Activated CD8-positive, alpha-beta memory T cell treated with anti-CD3 and anti-CD28 coated beads for 48 hours (primary cell): ENCODE measurements around the gene CDH23.

Source experiments
- DNase-seq, 3 experiments: peaks; one replicate each; pipeline ENCODE4 v3.0.0-alpha.2; 2020; ENCODE audit warnings: low read depth in 2 of 3, low spot score in 2 of 3

Gene CDH23

DNA sequence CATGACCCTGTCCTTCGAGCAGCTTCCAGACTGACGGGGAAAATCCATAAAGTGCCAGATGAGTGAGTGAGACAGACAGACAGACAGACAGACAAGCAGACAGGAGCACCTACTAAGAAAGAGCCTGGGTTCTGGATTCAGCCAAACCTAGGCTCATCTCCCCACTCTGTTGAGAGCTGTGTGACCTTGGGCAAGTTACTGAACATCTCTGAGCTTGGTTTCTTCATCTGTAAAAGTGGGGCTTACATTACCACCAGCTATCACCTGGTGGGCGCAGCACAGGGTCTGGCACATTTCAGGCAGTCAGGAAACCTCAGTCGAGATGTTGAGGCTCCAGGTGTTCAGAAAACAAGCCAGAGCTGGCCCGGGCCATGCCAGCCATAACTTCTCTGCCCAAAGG lies 285.3 kb downstream of the CDH23 start:
- DNase-seq, result no peak

DNA sequence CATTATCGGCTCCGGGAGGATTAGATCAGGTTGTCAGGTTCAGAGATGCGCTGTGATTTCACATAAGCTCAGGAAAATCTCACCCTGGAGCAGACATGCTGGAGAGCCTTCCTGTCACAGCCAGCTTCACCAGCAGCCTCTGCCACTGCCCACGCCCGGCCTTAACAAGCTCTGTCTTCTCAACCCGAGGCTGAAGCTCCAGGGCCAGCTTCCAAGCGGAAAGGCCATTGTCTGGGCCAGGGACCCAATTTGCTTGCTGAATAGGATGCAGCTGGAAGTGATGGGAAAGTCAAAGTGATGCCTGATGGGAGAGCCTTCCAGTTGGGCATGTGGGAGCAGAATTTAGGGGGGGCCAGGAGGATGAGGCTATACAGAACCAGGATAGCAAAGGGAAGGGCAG lies 286.6 kb downstream of the CDH23 start:
- DNase-seq, result no peak

GRCh38 chr10:71684356-71685173 lies 287.8 kb downstream of the CDH23 start:
- no peak for DNase-seq

- DNase-seq, result no peak
Observed at GRCh38 chr10:71685554-71686232, 289.0 kb downstream of the CDH23 start.

DNA sequence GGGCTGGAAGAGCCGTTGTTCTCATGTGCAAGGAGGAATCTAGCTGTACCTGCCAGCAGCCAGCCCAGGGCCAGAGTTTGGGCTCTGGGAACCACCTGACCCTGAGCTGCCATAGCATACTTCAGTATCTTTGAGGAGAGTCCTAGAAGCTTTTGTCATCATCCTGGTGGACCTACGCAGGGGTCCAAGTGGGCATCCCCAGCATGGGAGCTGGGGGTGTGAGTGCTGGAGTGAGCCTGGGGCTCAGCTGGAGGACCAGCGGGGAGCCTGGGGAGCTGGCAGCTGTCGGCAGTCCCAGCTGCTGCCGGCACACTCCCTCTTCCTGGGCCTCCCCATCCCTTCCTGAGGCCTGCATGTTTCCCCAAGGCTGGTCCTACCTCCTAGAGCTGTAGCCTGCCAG lies 290.4 kb downstream of the CDH23 start:
- DNase-seq, result no peak

- DNase-seq, result no peak
Observed at GRCh38 chr10:71687480-71687879, 290.8 kb downstream of the CDH23 start.

GRCh38 chr10:71688256-71688655 lies 291.5 kb downstream of the CDH23 start:
- no peak for DNase-seq

DNA sequence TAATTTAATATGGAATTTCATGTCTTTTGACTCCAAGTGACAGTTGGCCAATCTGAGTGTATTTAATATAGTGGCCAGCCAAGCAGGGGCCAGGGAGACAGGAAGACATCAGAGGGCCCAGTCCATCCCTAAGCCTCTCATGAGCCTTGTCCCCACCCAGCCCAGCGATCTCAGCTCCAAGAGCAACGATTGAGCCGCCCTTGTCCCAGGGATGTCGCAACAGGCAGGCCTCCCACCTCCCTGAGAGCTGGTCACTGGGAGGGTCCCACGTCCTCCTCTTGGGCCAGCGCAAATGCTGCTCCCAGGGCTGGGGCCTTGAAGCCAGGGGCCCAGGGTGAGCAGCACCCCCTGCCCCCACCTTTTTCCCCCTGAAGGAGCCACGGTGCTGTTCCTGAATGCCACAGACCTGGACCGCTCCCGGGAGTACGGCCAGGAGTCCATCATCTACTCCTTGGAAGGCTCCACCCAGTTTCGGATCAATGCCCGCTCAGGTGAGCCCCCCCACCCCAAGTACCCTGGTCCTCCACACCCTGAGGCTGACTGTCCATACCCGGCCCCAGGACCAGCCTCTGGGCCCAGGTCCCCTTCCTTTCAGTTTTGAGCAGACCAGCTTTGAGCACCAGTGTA lies 293.5 kb downstream of the CDH23 start:
- DNase-seq, result no peak

GRCh38 chr10:71691405-71691804 lies 294.7 kb downstream of the CDH23 start:
- DNase-seq, result no peak

DNA sequence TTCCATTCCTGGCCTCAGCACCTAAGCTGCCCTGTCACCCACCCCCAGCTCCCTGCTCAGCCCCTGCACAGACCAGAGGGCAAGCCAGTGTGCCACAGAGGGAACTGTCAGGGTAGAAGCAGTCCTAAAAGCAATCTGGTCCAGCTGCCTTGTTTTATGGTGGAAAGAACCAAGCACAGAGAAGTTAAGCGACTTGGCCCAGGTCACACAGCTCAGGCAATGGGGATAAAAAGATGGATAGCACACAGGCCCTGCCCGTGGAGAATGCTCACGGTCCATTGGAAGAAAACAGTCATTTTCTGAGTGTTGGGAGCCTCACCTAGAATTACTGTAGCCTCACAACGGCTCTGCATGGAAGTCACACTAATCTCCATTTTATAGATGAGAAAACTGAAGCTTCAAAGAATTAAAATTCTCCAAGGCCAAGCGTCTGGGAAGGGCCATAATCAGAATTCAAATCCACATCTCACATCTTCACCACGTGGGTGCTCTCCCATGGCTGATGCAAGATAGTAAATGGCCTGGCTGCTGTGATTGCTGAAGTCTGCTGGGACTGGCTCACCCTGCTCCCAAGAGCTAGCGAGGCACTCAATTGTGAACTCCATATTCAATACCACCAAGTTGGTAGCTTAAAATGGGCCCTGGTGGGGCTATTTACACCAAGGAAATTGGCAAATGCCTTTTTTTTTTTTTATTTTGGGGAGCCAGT lies 296.0 kb downstream of the CDH23 start:
- DNase-seq, result no peak

- DNase-seq, result no peak
Observed at GRCh38 chr10:71693377-71693776, 296.7 kb downstream of the CDH23 start.

DNA sequence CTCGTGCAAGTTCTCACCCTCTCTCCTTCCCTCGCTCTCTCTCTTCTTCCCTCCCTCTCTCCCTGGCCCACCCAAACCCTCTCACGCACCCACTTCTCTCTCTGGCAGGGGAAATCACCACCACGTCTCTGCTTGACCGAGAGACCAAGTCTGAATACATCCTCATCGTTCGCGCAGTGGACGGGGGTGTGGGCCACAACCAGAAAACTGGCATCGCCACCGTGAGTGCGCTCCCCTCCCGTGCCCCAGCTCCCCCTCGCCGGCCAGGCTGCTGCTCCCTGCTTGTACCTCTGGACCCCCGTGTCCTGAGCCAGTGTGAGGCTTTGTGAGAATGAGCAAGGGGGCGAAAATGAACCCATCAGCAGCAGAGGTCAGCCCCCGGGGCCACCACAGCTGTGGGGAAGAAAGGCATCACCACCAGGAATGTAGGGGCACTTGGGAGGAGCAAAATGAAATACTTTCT lies 297.4 kb downstream of the CDH23 start:
- no peak for DNase-seq

DNA sequence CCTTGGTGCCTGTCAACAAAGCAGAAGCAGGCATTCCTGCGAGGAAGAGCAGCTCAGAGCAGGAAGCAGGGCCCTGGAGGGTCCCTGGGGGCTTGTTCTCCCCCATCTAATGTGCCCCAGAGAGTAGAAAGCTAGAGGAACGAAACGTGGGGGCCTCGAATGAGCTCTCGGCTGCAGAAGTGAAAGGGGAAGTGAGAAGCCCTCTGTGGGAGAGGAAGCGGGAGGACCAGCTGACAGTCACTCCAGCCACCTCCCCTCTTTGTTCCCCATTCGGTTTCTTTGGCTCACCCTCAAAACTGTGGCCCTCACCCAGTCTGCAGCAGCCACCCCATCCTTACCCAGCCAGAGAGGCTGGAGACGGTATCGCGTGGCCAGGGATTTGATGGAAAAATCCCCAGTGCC lies 297.8 kb downstream of the CDH23 start:
- DNase-seq, result no peak

GRCh38 chr10:71695502-71696476 lies 299.1 kb downstream of the CDH23 start:
- no peak for DNase-seq

DNA sequence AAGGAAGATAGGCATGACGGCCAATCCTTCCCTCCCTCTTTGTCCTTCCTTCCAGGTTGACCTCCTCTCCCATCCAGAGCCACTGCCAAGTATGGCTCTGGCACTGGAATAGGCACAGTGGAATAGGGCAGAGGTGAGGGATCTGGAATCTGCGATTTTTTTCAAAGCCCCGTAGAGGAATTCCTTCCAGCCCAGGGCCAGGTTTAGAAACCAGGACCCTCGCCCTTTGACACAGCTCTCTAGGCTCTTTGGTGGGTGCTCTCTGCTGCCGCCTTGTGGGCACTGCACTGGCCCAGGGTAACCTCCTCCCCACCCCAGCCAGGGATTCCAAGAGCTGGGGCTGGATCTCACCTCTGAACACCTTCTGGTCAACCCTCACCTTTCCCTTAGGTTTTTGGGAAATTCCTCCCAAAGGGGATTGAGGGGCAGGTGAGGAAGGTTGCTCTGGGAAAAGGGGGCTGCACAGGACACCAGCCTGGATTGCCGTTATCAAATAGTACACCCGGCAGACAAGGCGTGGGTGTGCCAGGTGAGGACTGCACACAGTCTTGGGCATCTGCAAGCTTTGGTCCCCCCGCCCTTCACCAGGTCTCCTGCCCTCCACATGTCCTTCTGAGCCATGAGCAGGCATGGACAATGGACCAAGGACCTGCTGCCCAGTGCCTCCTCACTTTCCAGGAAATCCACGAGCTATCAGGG lies 300.1 kb downstream of the CDH23 start:
- DNase-seq, result peak in 2 of 3 experiments; percentile 39 to 50

DNA sequence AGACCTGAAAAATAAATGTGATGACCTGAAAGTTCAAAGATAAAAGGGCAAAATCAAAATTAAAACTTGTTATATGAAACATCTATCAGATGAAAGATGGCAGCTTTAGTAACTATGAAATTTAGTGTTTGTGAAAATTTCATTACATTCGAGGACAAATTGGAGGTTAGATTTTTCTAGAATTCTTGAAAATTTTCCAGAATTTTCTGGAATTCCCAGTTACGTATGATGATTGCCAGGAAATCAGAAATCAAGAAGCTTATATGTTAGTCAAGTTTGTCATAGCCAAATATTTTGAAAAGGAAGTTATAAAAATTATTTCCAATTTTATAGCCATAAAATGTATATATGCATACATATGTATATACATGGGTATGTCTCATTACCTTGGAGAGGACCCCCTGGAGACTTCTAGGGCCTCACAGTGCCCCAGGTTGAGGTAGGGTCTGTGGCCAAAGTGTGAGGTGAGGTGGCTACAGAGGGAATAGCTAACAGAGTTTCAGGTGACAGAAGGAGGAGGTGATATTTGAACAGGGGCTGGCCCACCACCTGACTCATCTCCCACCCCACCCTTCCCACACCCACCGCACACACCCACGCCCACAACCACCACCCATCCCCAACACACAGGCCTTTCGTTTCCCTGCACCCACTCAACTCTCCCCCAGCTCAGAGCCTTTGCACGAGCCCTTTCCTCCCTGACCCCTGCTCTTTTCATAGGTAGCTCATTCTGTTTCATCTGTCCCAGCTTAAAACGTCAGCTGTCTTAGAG lies 301.4 kb downstream of the CDH23 start:
- DNase-seq, result peak; percentile 52 to 61 (median 55)

GRCh38 chr10:71698737-71699136 lies 302.0 kb downstream of the CDH23 start:
- DNase-seq, result no peak

- no peak for DNase-seq
Observed at GRCh38 chr10:71700731-71701368, 304.1 kb downstream of the CDH23 start.
